ENCODE results near the gene DALRD3. TPM values are rescaled to one million over a fixed set of nuclear protein-coding genes. Genes with fewer than 3 reads are reported as not detected.

Gene DALRD3
- total RNA-seq, 1 donor from 2014 or later = 10.7 TPM

GRCh38 chr3:48989126-48989795 is 29.1 kb downstream of the DALRD3 start:
- ATAC-seq (no peak), DNase-seq (no peak)
- intact Hi-C loops (cut with micrococcal nuclease) = no loop called here

GRCh38 chr3:48985831-48986376 is 32.5 kb downstream of the DALRD3 start:
- DNase-seq = no peak
- ATAC-seq = no peak
- intact Hi-C loops (cut with micrococcal nuclease) = no loop called here

- intact Hi-C loops (cut with micrococcal nuclease) = no loop called here
- ATAC-seq (no peak), DNase-seq (no peak)
These were observed 33.7 kb downstream of the DALRD3 start for GRCh38 chr3:48984663-48985062.

- DNase-seq (no peak), ATAC-seq (no peak)
- intact Hi-C loops (cut with micrococcal nuclease) = no loop called here
These were observed 35.3 kb downstream of the DALRD3 start for GRCh38 chr3:48983096-48983495.

- intact Hi-C loops (cut with micrococcal nuclease) = no loop called here
These were observed 35.7 kb downstream of the DALRD3 start for GRCh38 chr3:48982686-48983085.

GRCh38 chr3:48982016-48982415 is 36.4 kb downstream of the DALRD3 start:
- DNase-seq (no peak), ATAC-seq (no peak)
- intact Hi-C loops (cut with micrococcal nuclease) = no loop called here

More at GRCh38 chr3:48982686-48983085, 35.7 kb downstream of the DALRD3 start:
- no peak for ATAC-seq
- DNase-seq = no peak

- intact Hi-C loops (cut with micrococcal nuclease) = no loop called here
- ATAC-seq = peak; percentile 70
- no peak for DNase-seq
These were observed 38.1 kb downstream of the DALRD3 start for GRCh38 chr3:48980295-48980694.

- DNase-seq (no peak), ATAC-seq (no peak)
- intact Hi-C loops (cut with micrococcal nuclease) = no loop called here
These were observed 38.9 kb downstream of the DALRD3 start for GRCh38 chr3:48979451-48979850.

GRCh38 chr3:48974076-48974864 is 44.1 kb downstream of the DALRD3 start:
- ATAC-seq (no peak), DNase-seq (no peak)
- intact Hi-C loops (cut with micrococcal nuclease) = no loop called here

GRCh38 chr3:48970586-48970985 is 47.8 kb downstream of the DALRD3 start:
- DNase-seq = no peak
- intact Hi-C loops (cut with micrococcal nuclease) = no loop called here
- ATAC-seq = no peak

GRCh38 chr3:48966876-48967361 is 51.5 kb downstream of the DALRD3 start:
- intact Hi-C loops (cut with micrococcal nuclease) = no loop called here
- peak; percentile 20 for ATAC-seq

GRCh38 chr3:48966367-48966766 is 52.0 kb downstream of the DALRD3 start:
- DNase-seq (no peak), ATAC-seq (no peak)
- intact Hi-C loops (cut with micrococcal nuclease) = no loop called here

More at GRCh38 chr3:48966876-48967361, 51.5 kb downstream of the DALRD3 start:
- DNase-seq = no peak

Small RNA genes lying within 50 kb of the gene (microRNA-seq; reads per million reads assigned to microRNA genes)
- gene MIR191 (ENCODE audit: borderline number of aligned reads) = 4,825 reads per million, percentile 90 among the genes with 10 or more reads in this experiment
- 1,296 reads per million, percentile 80 among the genes with 10 or more reads in this experiment for gene MIR425 (ENCODE audit: borderline number of aligned reads)

Other genes starting within 250 kb of the DALRD3 start
- gene PRKAR2A, start 170.7 kb downstream of the DALRD3 start, total RNA-seq = 58.3 TPM
- 124 TPM for gene SLC25A20, start 119.7 kb downstream of the DALRD3 start, total RNA-seq
- gene ARIH2, start 99.7 kb downstream of the DALRD3 start, total RNA-seq = 141 TPM
- gene P4HTM, start 28.3 kb downstream of the DALRD3 start, total RNA-seq = 27.6 TPM
- 86.9 TPM for gene WDR6, start 11.2 kb downstream of the DALRD3 start, total RNA-seq
- gene NDUFAF3, start 3.5 kb upstream of the DALRD3 start, total RNA-seq = 168 TPM
- 59.6 TPM for gene IMPDH2, start 10.8 kb upstream of the DALRD3 start, total RNA-seq
- gene QRICH1, start 75.5 kb upstream of the DALRD3 start, total RNA-seq = 61.9 TPM
- gene QARS1, start 86.2 kb upstream of the DALRD3 start, total RNA-seq = 227 TPM
- gene USP19, start 102.2 kb upstream of the DALRD3 start, total RNA-seq = 64.6 TPM
- gene LAMB2, start 114.5 kb upstream of the DALRD3 start, total RNA-seq = 798 TPM
- 10.2 TPM for gene CCDC71, start 147.8 kb upstream of the DALRD3 start, total RNA-seq
- 95.1 TPM for gene KLHDC8B, start 153.0 kb upstream of the DALRD3 start, total RNA-seq

Measured in left ventricle myocardium superior (tissue), 1 donor.